Dendritic cell treated with granulocyte-macrophage colony-stimulating factor and Interleukin-4, amounts not matched to agents 40 ng/mL and 50 ng/mL, for 4 days (primary cell): ENCODE results near the gene TAF9B.
"Not testable (repeated sequence)": the region's sequence is repeated elsewhere in the genome, so short reads cannot be mapped to it uniquely, and the experiment has no call there.

ENCODE experiments used
- H3K27ac Mint-ChIP-seq: one replicate; pipeline ENCODE4 v1.8.0; 2022; ENCODE audit warnings: mild to moderate bottlenecking, mixed read lengths
- H3K27me3 Mint-ChIP-seq: one replicate; pipeline ENCODE4 v1.8.0; 2022; ENCODE audit warnings: mild to moderate bottlenecking, mixed read lengths
- H3K36me3 Mint-ChIP-seq: one replicate; pipeline ENCODE4 v1.8.0; 2022; ENCODE audit warnings: low read depth, mixed read lengths
- H3K4me1 Mint-ChIP-seq: one replicate; pipeline ENCODE4 v1.8.0; 2022; ENCODE audit warnings: low read depth, mixed read lengths
- H3K4me3 Mint-ChIP-seq: one replicate; pipeline ENCODE4 v1.8.0; 2022; ENCODE audit warnings: mild to moderate bottlenecking, moderate library complexity, mixed read lengths
- H3K9me3 Mint-ChIP-seq: one replicate; pipeline ENCODE4 v1.8.0; 2022; ENCODE audit warnings: mixed read lengths
- intact Hi-C: fragments of 100-400 bp; cut with micrococcal nuclease; formaldehyde crosslinking; loops from one replicate; pipeline ENCODE4 v1.15.0; 2022

TAF9B gene

GRCh38 chrX:78139160-78140123, at the start of gene TAF9B:
TSS of gene TAF9B (minus strand) at chrX:78139650. CDS start at chrX:78139611, 39 bp downstream.
- Mint-ChIP-seq H3K4me3 (peak within 1 kb of the TSS; percentile 87), H3K9me3 (no peaks in the 10 kb centered on the region), H3K27ac (peak within 1 kb of the TSS; percentile 88), H3K36me3 (peaks cover 6% of the 10 kb centered on the region), H3K27me3 (no peaks in the 10 kb centered on the region), H3K4me1 (no peaks in the 10 kb centered on the region)
- intact Hi-C loops = loop anchor here (10.0 kb wide), 1 partner anchor 185 kb away; the partner anchor contains the start of gene CYSLTR1

GRCh38 chrX:78182881-78183280, 43.4 kb upstream of the TAF9B start:
- Mint-ChIP-seq H3K4me1 (no peaks in the 10 kb centered on the region), H3K27me3 (peaks cover 1% of the 10 kb centered on the region), H3K4me3 (no peak overlapping the region), H3K27ac (no peak overlapping the region), H3K36me3 (no peaks in the 10 kb centered on the region), H3K9me3 (peaks cover 11% of the 10 kb centered on the region)
- intact Hi-C loops = no loop called here

- H3K4me3 Mint-ChIP-seq = no peak overlapping the region
- H3K9me3 Mint-ChIP-seq = peaks cover 15% of the 10 kb centered on the region
- H3K27me3 Mint-ChIP-seq = peaks cover 1% of the 10 kb centered on the region
- intact Hi-C loops = no loop called here
- no peaks in the 10 kb centered on the region for H3K4me1 Mint-ChIP-seq
- no peaks in the 10 kb centered on the region for H3K36me3 Mint-ChIP-seq
- no peak overlapping the region for H3K27ac Mint-ChIP-seq
Measured at GRCh38 chrX:78181307-78181706, 41.9 kb upstream of the TAF9B start.

GRCh38 chrX:78168065-78168464, 28.6 kb upstream of the TAF9B start:
- no peak overlapping the region for H3K27ac Mint-ChIP-seq
- H3K36me3 Mint-ChIP-seq = no peaks in the 10 kb centered on the region
- no peaks in the 10 kb centered on the region for H3K4me1 Mint-ChIP-seq
- no peaks in the 10 kb centered on the region for H3K9me3 Mint-ChIP-seq
- intact Hi-C loops = no loop called here
- no peak overlapping the region for H3K4me3 Mint-ChIP-seq
- H3K27me3 Mint-ChIP-seq = no peaks in the 10 kb centered on the region

GRCh38 chrX:78165425-78165824, 26.0 kb upstream of the TAF9B start:
- H3K4me1 Mint-ChIP-seq = no peaks in the 10 kb centered on the region
- no peaks in the 10 kb centered on the region for H3K27me3 Mint-ChIP-seq
- H3K4me3 Mint-ChIP-seq = no peak overlapping the region
- intact Hi-C loops = no loop called here
- H3K36me3 Mint-ChIP-seq = no peaks in the 10 kb centered on the region
- H3K27ac Mint-ChIP-seq = no peak overlapping the region
- H3K9me3 Mint-ChIP-seq = no peaks in the 10 kb centered on the region

- H3K27ac Mint-ChIP-seq, H3K9me3 Mint-ChIP-seq, H3K36me3 Mint-ChIP-seq, H3K4me1 Mint-ChIP-seq, intact Hi-C loops, H3K27me3 Mint-ChIP-seq, H3K4me3 Mint-ChIP-seq: not testable (repeated sequence)
Measured at GRCh38 chrX:78163175-78163574, 23.7 kb upstream of the TAF9B start.

- H3K4me1 Mint-ChIP-seq, H3K9me3 Mint-ChIP-seq, H3K4me3 Mint-ChIP-seq, intact Hi-C loops, H3K27ac Mint-ChIP-seq, H3K36me3 Mint-ChIP-seq, H3K27me3 Mint-ChIP-seq: not testable (repeated sequence)
Measured at GRCh38 chrX:78160711-78161110, 21.3 kb upstream of the TAF9B start.

- intact Hi-C loops, H3K27me3 Mint-ChIP-seq, H3K9me3 Mint-ChIP-seq, H3K36me3 Mint-ChIP-seq, H3K4me3 Mint-ChIP-seq, H3K4me1 Mint-ChIP-seq, H3K27ac Mint-ChIP-seq: not testable (repeated sequence)
Measured at GRCh38 chrX:78157846-78158245, 18.4 kb upstream of the TAF9B start.

GRCh38 chrX:78157373-78157772, 17.9 kb upstream of the TAF9B start:
- H3K9me3 Mint-ChIP-seq, H3K27me3 Mint-ChIP-seq, H3K4me3 Mint-ChIP-seq, H3K36me3 Mint-ChIP-seq, H3K27ac Mint-ChIP-seq, H3K4me1 Mint-ChIP-seq, intact Hi-C loops: not testable (repeated sequence)

GRCh38 chrX:78147002-78147540, 7.6 kb upstream of the TAF9B start:
- intact Hi-C loops = loop anchor here (10.0 kb wide), 1 partner anchor 178 kb away; the partner anchor contains the start of gene CYSLTR1
- H3K4me3 Mint-ChIP-seq, H3K36me3 Mint-ChIP-seq, H3K27me3 Mint-ChIP-seq, H3K4me1 Mint-ChIP-seq, H3K27ac Mint-ChIP-seq: not testable (repeated sequence)
- H3K9me3 Mint-ChIP-seq = peaks cover 31% of the 10 kb centered on the region

GRCh38 chrX:78140206-78140605, 756 bp upstream of the TAF9B start:
- Mint-ChIP-seq H3K4me3 (peak overlapping the region; percentile 87), H3K36me3 (peaks cover 6% of the 10 kb centered on the region), H3K27me3 (no peaks in the 10 kb centered on the region)

GRCh38 chrX:78133238-78133960, 6.1 kb downstream of the TAF9B start:
- H3K36me3 Mint-ChIP-seq = peaks cover 17% of the 10 kb centered on the region
- H3K4me1 Mint-ChIP-seq = no peaks in the 10 kb centered on the region
- no peak overlapping the region for H3K4me3 Mint-ChIP-seq
- no peaks in the 10 kb centered on the region for H3K9me3 Mint-ChIP-seq
- H3K27me3 Mint-ChIP-seq = no peaks in the 10 kb centered on the region
- H3K27ac Mint-ChIP-seq = no peak overlapping the region
- intact Hi-C loops = no loop called here

More at GRCh38 chrX:78140206-78140605, 756 bp upstream of the TAF9B start:
- Mint-ChIP-seq H3K27ac (no peak overlapping the region), H3K9me3 (no peaks in the 10 kb centered on the region), H3K4me1 (no peaks in the 10 kb centered on the region)
- intact Hi-C loops = loop anchor here (10.0 kb wide), 1 partner anchor 185 kb away; the partner anchor contains the start of gene CYSLTR1

GRCh38 chrX:78131117-78131516, 8.3 kb downstream of the TAF9B start:
- intact Hi-C loops = no loop called here
- H3K4me1 Mint-ChIP-seq = no peaks in the 10 kb centered on the region
- H3K36me3 Mint-ChIP-seq = peaks cover 40% of the 10 kb centered on the region
- H3K9me3 Mint-ChIP-seq = no peaks in the 10 kb centered on the region
- H3K27ac Mint-ChIP-seq = no peak overlapping the region
- no peaks in the 10 kb centered on the region for H3K27me3 Mint-ChIP-seq
- no peak overlapping the region for H3K4me3 Mint-ChIP-seq

GRCh38 chrX:78130396-78130795, 9.1 kb downstream of the TAF9B start:
- Mint-ChIP-seq H3K27me3 (no peaks in the 10 kb centered on the region), H3K36me3 (peaks cover 47% of the 10 kb centered on the region), H3K4me1 (no peaks in the 10 kb centered on the region), H3K27ac (no peak overlapping the region), H3K4me3 (no peak overlapping the region), H3K9me3 (no peaks in the 10 kb centered on the region)
- intact Hi-C loops = no loop called here
